ENCODE measurements around the gene IL18RAP. TPM values are rescaled to one million over a fixed set of nuclear protein-coding genes. Genes with fewer than 3 reads are reported as not detected.

Gene IL18RAP
- total RNA-seq, 4 donors from 2014 or later = 1.9 to 59.9 (median 5.4) TPM

DNA sequence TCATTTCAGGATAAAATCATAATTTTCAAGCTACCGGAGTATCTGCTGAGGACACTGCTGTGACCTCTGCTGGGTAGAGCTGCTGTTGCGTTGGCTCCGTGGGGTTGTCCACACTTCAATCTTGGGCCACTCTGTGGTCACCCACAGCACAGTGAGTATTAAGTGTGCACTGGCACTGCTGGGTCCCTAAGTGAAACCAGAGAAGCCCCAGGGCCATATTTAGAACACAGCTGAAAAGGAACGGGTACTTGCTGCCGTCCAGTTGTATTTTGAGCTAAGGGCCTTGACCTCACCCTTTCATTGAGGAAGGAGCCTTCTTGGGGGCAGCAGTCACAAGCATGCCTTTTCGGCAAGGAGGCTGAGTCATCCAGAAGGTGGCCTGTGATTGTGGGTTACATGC lies 60.1 kb downstream of the IL18RAP start:
- TF ChIP-seq, protein P1, sequence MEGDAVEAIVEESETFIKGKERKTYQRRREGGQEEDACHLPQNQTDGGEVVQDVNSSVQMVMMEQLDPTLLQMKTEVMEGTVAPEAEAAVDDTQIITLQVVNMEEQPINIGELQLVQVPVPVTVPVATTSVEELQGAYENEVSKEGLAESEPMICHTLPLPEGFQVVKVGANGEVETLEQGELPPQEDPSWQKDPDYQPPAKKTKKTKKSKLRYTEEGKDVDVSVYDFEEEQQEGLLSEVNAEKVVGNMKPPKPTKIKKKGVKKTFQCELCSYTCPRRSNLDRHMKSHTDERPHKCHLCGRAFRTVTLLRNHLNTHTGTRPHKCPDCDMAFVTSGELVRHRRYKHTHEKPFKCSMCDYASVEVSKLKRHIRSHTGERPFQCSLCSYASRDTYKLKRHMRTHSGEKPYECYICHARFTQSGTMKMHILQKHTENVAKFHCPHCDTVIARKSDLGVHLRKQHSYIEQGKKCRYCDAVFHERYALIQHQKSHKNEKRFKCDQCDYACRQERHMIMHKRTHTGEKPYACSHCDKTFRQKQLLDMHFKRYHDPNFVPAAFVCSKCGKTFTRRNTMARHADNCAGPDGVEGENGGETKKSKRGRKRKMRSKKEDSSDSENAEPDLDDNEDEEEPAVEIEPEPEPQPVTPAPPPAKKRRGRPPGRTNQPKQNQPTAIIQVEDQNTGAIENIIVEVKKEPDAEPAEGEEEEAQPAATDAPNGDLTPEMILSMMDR (IDR thresholded peaks at IDR 0.05) = no peak
- no peak for DNase-seq (ENCODE audit: low spot score)

DNA sequence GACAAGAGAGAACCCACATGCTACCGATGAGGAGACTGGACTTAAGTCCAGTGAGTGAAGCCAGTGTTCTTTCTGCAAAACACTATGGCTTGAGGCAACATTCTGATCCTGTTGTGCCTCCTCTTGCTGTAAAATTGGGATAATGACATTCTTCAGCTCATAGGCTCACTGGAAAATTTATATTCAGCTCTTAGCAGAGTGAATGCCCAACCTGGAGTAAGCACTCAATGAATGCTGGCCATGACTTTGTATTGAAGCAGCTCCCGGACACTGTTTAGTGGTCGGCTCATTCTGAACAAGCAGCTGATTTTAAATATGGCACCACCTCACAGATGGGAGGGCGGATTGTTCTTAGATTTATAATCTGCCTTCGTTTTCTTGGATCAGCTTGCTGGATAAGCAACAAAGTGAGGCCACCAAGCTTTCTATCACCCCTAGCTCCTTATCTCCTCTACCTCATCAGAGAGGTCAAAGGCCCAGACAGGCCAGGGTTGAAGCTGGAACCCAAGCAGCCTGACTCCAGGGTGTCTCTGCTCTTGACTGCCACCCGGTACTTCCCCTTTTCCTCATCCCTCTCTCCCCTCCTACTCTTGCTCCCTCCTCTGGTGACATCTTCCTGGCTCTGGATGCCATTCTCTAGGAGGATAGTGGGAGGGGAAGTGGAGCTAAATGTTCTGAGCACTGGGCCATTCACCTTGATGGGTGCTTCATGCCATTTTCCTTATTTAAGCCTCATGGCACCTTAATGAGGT lies 61.5 kb downstream of the IL18RAP start:
- ATAC-seq (ENCODE audit: low FRiP score) = no peak
- TF ChIP-seq, protein P1 (IDR thresholded peaks at IDR 0.05) = no peak
- no peak for DNase-seq (ENCODE audit: low spot score)

More for the DNA sequence above, 60.1 kb downstream of the IL18RAP start:
- ATAC-seq (ENCODE audit: low FRiP score) = no peak

DNA sequence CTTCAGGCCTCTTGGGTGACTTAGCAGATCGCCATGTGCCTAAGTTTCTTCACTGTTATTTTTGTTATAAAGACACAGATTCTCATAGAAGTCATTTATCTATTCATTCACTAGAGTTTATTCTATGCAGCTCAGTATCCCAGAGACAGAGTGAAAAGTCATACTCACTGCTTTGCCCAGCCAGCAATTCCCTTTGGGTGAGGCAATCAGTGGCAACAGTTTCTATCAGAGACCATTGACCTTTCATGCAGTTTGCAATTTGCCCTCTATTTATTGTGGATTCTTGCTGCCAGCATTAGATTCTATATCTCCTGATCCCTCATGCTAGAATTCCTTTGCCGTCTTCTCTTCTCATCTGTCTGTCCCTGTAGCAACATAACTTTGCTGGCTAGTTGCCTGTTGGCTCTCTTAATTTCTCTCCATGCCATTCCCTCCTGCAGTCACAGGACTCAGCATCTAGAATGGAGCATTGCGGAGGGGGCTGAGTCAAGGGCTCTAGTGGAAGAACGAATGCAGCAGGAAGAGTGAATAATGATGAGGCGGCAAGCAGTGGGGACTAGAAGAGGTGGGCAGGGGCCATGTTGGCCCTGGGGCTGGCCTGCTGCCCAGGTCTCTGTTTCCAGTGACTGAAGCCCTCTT lies 62.3 kb downstream of the IL18RAP start:
- TF ChIP-seq, protein P1 (IDR thresholded peaks at IDR 0.05) = no peak
- ATAC-seq (ENCODE audit: low FRiP score) (no peak), DNase-seq (ENCODE audit: low spot score) (no peak)

DNA sequence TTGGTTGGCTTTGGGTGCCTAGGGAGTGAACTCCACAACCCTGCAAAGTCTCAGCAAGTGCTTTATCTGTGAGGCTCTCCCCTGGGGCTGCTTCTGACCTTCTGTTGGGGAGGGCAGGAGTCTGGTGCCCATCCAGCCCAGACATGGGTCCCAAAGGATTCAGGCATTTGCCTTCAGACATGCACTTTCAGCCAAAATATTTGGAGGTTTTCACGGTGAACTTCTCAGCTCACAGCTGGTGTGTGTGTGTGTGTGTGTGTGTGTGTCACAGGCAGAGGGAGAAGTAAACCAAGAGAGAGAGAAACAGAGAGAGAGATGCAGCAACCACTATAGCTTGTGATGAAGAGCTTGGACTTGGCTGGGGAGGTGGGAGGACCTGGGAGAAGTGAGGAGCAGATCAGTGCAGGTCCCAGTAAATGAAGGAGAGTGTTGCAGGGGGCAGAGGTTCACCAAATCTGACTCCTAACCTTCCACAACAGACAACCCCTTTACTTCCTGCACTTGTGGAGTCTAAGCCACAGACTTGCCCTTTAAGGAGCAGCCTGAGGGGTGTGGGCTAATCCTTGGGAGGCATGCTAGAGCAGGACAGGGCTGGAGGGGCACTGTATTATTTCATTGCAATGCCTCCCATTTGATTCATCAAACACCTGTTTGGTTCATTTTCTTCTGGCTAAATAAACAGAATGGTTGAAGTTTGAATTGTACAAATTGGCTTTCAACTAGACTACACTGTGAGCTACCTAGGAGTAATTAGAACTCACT lies 64.2 kb downstream of the IL18RAP start:
- no peak for DNase-seq (ENCODE audit: low spot score)
- TF ChIP-seq, protein P1 (IDR thresholded peaks at IDR 0.05) = no peak
- ATAC-seq (ENCODE audit: low FRiP score) = no peak

DNA sequence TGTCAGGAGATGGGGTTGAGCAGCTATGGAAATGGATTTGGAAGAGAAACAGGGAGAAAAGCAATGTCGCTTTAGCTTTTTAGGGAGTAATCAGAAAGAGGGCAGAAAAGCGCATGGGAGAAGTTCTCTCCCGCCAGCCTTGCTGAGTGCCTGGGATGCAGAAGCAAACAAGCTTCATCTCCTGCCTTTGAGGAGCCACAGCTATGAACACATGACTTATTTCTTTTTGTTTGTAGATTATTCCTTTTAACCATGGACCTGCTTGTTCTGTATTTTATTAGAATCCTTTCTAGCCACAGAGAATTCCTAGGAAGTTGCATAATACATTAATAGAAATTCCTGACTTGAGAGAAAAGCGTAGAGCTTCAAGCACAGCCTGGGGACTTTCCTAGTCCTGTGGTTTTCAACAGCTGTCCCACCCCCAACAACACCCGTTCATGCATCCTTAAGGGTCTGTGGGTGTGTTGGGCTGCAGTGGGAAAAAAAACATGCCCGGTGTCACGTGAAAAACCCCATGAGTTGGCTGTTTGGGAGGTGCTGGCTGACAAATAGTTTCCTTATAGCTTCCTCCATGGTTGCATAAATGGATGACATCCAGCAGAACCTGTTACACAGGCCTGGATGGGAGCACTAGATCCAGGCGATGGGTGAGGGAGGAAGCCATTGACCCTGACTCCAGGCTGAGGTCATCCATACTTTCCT lies 65.0 kb downstream of the IL18RAP start:
- ATAC-seq (ENCODE audit: low FRiP score) (no peak), DNase-seq (ENCODE audit: low spot score) (no peak)
- TF ChIP-seq, protein P1 (IDR thresholded peaks at IDR 0.05) = no peak

DNA sequence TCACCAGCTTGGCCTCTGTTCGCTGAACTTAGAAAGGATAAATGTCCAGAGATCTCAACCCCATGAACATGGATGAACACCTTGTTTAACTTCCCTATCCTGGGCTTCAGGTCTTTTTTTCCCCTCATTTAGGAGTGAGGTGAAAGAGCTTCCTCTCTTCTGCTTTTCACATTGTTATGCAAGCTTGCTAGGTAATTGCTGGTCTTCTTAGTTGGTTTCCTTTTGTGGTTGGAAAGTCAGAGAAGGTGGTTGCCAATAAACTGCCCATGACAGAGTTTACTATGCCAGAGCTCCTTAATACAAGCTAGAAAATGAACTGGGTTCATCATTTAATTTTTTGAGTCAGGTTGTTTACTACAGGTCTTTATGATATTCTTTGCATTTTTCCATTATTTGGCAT lies 66.7 kb downstream of the IL18RAP start:
- TF ChIP-seq, protein P1 (IDR thresholded peaks at IDR 0.05) = no peak
- no peak for DNase-seq (ENCODE audit: low spot score)
- ATAC-seq (ENCODE audit: low FRiP score) = no peak

Measured in omental fat pad (tissue), 4 donors.